KBM-7 (cell line): ENCODE results near the gene SUSD5.
A peak's percentile ranks its signal among the peaks of the same experiment; 100 is the strongest.

Source experiments
- DNase-seq: peaks from one replicate; pipeline ENCODE4 v3.0.0-alpha.2; 2015
- in situ Hi-C: fragments of 300-500 bp; cut with MboI; formaldehyde crosslinking; loops from 2 replicates; pipeline ENCODE4 v1.14.3; 2020; ENCODE audit warnings: low sequenced_read_pairs, low pct_unique_long_range_greater_than_20kb, mixed read lengths

SUSD5 gene

DNA sequence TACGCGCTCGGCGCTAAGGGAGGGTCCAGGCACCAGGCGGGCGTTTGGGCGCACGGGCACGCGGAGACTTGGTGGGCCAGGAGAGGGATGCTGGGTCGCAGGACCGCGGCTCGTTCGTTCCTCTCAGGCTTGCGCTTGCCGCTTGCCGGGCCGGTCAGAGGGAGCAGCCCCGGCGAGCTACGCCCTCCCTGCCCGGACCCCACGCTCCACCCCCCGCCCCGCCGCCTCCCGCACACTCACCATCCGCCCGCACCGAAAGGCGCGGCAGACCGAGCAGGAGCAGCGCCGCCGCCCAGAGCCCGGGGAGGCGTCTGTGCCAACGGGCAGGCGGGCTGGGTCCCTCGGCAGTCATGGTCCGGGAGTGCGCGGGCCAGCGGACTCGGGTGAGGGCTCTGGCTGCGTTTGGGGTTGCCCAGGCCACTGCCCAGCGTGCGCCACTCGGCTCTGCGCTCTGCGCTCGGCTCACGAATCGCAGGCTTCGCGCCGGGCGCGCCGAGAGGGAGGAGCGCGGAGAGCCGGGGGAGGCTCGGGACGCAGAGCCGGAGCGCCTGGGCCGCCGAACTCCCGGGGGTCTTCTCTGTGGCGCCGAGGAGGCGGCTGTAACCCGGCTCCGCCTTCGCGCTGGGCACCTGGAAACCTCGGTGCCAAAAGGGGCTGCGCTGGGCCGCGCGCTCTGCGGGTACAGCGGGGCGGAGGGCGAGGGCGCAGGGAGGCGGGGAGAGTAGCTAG lies at the start of gene SUSD5:
Gene SUSD5 (minus strand): TSS at position 365 of the 729 bp plus-strand sequence. CDS start 13 bp downstream, at position 352.
- peak; percentile 10 for DNase-seq
- in situ Hi-C loops = no loop called here

DNA sequence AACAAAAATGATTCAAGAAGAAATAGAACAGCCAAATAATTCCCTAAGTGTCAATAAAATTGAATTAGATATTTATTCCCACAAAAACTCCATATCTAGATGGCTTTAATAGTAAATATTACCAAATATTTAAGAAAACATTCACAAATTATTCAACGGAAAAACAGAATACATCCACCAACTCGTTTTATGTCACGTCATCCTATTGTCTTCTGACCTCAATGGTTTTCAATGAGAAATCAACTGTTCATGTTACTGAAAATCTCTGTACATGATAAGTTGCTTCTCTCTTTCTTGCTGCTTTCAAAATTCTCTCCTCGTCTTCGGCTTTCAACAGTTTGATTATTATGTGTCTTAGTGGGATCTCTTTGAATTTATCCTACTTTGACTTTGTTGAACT lies 41.5 kb upstream of the SUSD5 start:
- DNase-seq = no peak
- in situ Hi-C loops = no loop called here

DNA sequence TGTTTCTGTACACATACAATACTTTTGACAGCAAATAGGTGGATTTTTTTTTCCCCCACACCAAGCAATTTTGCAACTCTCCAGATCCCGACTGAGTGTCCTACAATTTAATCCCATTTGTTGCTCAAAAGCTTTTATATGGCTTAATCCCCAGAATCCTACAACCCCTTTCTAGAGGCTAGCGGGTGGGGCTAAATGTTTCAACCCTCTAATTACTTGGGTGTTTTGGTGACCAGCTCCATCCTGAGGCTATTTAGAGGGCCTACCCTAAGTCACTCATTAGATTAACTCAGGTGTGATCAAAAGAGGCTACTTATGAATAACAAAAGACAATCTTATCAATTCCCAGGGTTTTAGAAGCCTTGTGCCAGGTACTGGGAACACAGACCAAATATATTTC lies 37.6 kb upstream of the SUSD5 start:
- no peak for DNase-seq
- in situ Hi-C loops = no loop called here

DNA sequence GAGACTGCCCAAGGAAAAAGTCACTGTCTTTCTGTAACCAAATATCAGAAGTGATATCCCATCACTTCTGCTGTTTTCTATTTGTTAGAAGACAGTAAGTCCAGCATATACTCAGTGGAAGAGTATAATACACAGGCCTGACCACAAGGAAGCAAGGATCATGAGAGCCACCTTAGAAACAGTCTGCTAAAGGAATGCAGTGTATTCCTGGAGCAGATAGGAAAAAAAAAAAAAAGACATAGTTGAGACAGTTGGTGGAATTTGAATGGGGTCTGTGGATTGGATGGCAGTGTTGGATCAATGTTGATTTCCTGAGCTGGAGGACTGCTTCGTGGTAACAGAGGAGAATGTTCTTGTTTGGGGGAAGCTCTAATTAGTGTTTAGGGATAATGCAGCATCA lies 32.1 kb upstream of the SUSD5 start:
- in situ Hi-C loops = no loop called here

DNA sequence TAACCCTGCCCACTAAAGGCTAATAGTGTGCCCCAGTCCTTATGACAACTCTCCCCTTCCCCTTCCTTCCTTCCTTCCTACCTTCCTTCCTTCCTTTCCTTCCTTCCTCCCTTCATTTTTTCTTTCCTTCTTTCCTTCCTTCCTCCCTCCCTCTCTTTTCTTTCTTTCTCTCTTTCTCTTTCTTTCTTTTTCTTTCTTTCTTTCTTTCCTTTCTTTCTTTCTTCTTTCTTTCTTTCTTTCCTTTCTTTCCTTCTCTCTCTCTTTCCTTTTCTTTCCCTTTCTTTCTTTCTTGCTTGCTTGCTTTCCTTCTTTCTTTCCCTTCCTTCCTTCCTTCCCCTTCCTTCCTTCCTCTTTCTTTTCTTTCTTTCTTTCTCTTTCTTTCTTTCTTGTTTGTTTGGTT lies 28.2 kb upstream of the SUSD5 start:
- in situ Hi-C loops = no loop called here

More for the DNA sequence above, 32.1 kb upstream of the SUSD5 start:
- DNase-seq = no peak

DNA sequence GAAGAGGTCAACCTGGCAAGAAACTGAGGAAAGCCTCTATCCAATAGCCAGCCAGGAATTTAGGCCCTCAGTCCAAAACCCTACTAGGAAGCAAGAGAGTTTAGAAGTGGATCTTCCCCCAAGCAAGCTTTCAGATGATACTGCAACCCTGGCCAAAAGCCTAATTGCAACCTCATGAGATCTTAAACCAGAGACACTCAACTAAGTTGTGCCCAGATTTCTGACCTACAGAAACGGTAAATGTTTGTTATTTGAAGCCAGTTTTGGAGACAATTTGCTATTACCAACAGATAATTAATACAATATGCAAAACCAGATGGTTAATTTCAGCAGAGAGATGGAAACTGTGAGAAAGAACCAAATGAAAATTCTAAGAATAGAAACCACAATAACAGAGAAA lies 21.7 kb upstream of the SUSD5 start:
- in situ Hi-C loops = no loop called here
- no peak for DNase-seq

More for the DNA sequence above, 28.2 kb upstream of the SUSD5 start:
- DNase-seq = no peak

DNA sequence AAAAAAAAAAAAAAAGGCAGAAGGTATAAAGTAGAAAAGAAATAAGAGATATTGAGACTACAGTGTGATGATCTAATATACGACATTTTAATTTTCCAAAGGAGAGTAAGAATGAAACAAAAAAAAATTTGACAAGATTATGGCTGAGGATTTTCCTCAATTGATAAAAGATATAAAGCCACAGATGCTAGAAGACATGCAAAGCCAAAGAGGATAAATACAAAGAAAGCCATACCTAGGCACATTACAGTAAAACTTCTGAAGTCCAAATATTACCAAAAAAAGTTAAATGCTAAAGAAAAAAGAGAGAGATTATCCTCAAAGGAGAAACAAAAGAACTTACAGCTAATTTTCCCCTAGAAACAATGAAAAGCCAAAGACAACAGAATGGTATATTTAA lies 20.3 kb upstream of the SUSD5 start:
- in situ Hi-C loops = no loop called here
- no peak for DNase-seq

DNA sequence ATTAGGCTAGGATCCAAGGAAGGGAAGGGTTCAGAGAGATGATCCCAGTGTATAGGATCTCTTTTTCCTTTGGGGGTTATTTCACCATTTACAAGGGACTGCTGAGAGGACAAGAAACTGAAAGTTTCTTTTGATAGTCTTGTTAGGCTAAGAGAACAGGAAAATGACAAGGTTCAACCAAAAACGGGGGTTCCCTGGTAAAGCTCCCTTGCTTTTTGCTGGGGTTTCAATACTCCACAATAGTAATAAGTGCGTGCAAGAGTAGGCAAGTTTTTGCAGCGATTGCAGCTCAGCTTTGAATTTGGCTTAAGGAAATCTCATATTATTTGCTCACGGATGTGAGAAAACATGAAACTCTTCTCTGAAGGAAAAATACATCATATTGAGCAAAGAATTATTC lies 18.8 kb upstream of the SUSD5 start:
- in situ Hi-C loops = no loop called here
- DNase-seq = no peak

DNA sequence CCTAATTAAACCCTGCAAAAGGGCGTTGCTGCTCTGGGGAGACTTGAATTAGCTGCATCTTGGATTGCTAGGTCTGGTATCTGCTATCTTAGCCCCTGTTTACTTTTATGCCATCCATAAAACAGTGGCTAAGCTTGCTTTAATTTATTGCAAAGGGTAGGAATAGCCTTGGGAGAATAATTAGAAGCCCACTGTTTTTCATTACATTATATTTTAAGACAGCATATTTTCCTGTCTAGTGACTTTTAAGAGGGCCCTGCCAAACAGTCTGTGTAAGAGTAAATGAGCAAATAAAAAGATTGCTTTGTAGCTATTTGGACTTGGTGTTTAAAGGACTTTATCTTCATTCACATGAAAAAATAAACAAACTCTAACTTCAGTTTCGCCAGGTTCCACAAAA lies 17.4 kb upstream of the SUSD5 start:
- in situ Hi-C loops = no loop called here
- DNase-seq = no peak

DNA sequence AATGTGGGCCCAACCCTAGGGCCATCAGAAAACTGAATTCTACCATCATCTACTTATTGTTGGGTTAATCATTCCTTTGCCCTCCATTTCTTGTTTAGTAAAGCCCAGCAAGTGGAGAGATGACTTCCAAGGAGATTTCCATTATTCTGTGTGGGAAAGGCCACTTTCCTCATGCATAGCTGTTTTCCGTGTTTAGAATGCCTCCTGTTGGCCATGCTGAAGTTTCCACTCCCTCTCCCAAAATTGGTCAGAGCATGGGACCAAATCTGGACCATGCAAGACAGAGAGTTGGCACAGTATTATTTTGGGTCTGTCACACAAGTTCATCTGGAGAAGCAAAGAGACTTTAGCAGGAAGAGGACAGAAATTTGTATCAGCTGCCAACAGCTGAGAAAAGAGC lies 15.3 kb upstream of the SUSD5 start:
- in situ Hi-C loops = no loop called here
- DNase-seq = no peak

DNA sequence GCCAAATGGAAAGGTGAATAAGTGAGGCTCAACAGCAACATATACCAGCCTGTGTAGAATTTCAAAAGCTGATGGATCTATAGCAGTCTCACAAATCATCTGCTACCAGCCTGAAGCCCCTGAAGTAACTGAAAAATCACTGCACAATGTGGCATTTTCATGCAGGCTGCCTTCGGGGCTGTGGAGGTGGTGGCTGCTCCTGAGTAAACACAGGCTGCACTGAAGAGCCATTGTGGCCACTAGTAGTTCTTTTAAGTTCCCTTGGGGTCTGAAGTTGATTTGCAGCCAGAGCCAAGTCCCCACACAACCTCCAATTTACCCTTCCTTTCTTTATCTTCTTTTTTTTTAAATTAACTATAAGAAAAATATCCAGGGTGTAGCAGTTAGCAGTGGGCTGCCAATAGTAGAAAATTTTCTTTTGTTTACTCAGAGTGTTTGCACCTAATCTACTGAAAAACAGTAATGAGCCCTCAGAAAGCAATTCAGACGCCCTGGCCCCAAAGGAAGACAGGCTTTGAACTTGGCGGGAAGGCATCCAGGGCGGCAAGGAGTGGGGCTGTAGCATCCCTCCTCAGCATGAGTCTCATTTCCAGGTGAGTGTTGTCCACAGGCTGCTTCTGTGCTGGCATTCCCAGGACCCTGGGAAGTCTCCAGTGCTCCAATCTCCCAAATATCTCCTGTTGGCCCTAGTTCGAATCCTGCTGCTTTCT lies 13.3 kb upstream of the SUSD5 start:
- in situ Hi-C loops = no loop called here

DNA sequence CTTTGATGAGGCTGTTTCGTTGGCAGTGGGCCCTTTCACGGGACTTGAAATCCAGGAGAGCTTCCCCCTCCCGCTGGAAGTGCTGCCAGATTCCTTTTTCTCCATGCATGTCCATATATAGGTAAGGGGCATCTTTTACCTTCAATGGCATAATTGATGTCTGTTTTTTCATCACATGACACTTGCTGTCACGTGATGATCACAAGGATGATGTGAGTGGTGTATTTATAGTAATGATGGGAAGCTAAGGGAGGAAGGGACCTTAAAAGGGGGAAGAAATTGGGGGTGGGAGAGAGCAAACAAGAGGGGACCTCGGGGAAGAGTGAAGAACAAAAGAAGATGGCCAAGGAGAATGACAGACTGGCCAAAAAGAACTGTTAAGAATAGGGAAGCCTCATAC lies 11.3 kb upstream of the SUSD5 start:
- in situ Hi-C loops = no loop called here
- DNase-seq = no peak

More for the DNA sequence above, 13.3 kb upstream of the SUSD5 start:
- no peak for DNase-seq

DNA sequence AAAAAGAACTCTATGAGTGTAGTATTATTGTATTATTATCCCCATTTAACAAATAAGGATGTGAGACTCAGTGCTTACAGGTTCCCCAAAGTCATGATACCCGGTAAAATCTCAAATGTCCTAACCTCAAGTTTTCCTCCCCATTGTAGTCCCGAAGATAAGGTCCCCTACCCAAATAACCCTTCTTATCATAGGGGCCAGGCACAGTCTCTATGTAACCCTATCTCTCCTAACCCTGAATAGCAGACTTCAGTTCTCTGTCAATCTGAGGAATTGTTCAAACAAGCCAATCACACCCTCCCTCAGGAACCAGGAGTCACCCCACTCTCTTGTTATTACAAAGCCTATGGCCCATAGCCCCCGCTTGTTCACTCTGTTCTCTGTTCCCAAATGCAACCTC lies 10.5 kb upstream of the SUSD5 start:
- in situ Hi-C loops = no loop called here
- DNase-seq = no peak

DNA sequence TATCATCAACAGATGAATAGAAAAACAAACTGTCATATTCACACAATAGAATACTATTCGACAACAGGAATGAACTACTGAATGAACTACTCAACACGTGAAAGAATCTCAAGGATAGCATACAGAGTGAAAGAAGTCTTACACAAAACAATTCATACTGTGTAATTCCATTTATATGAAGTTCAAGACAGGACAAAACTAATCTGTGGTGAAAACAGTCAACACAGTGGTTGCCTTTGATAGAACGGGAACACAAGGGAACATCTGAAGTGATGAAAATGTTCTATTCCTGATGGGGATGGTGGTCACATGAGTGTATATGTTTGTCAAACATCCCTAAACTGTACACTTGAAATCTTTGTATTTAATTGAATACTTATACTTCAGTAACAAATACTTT lies 2.6 kb upstream of the SUSD5 start:
- in situ Hi-C loops = no loop called here

DNA sequence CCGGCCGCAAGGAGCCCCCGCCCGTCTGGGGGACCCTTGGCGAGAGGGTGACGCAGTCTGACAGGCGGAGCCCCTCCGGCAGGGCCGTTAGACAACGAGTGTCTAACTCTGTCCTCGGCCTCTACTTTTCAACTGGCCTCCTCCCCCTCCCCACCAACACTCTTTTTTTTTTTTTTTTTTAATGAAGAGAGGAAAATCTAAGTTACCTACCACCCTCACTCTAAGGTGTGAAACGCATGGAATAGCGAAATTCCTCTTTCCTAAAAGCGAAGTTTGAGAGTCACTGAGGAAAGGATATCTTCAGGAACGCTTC lies 521 bp upstream of the SUSD5 start:
- DNase-seq = no peak
- in situ Hi-C loops = no loop called here

More for the DNA sequence above, 2.6 kb upstream of the SUSD5 start:
- no peak for DNase-seq

DNA sequence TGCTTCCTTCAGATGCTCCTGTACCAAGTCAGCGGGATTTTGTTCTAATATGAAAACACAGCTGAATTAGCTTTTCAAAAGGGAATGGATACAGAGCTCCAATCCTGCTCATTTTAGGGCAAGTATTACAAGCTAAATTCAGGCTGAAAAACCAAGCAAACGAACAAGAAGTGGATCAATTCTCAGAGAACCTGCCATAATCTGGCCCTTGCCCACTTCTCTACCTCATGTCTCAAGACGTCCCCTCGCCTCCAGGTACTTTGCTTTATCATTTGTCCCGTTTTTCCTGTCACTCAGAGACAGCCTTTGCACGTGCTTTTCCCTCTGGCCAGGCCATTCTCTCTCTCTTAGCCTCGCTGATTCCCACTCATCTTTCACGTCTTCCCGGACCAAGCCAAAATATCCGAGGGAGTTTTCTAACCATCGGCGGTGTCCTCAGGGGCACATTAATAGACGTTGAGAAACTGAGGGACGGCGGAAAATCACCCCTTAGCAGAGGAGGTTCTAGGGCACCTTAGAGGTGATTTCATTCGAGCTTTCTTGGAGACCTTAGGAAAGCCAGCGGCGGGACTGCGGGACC lies 654 bp downstream of the SUSD5 start:
- DNase-seq = no peak
- in situ Hi-C loops = no loop called here

DNA sequence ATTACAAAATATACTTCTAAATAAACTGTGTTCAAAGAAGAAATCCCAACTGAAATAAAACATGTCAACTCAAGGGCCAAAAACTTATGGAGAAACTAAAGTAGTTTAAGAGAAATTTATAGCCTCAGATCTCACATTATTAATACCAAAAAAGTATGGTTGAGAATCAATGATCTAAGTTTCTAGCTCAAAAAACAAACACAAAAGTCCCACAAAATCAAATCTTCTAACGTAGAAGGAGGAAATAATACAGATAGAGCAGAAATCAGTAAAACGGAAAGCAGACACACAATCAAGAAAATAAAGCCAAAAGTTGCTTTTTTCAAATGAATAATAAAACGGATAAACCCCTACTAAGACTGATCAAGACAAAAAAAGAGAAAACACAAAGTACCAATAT lies 2.9 kb downstream of the SUSD5 start:
- DNase-seq = no peak
- in situ Hi-C loops = no loop called here

DNA sequence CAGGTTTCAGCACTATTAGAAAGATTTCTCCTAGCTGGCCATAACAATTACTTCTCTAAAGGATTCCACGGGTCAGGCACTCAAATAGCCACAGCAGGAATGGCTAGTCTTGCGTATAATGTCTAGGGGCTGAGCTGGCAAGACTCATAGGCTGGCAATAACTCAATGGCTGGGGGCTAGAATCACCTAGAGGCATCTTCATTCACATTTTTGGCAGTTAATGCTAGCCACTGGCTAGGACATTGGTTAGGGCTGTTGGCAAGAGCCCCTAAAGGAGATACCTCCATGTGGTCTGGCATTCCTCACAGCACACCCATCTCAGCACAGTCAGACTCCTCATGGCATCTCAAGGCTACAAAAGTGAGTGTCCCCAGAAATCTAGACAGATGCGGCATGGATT lies 6.2 kb downstream of the SUSD5 start:
- no peak for DNase-seq
- in situ Hi-C loops = no loop called here

DNA sequence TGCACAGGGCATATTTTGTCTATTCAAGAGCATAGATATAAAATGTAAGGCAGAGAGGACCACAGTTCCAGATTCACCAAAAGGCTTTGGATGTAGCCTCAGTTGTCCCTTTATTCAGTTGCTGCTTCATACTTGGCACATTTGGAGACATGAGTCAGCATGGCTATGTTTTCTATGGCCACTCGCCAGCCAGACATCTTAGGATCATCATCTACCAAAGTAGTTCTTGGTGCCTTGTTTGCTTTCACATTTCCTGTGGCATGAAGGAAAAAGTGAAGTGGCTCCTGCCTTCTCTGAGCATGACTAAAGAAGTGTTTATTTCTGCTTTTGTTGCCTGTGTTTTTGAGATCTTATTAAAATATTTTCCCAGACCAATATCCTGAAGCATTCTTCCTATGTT lies 7.2 kb downstream of the SUSD5 start:
- DNase-seq = no peak

DNA sequence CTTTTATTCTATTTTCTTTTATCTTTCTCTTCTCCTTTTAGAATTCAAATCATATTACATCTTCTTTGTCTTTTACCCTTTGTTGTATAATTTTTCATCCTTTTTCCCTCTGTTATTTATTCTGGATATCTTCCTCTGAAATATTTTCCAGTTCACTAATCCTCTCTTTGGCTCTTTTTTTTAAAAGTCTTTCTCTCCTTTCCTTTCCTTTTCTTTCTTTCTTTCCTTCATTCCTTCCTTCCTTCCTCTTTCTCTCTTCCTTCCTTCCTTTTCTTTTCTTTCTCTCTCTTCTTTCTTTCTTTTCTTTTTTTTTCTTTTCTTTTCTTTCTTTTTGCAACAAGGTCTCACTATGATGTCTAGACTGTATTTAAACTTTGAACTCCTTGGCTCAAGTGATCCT lies 9.3 kb downstream of the SUSD5 start:
- DNase-seq = no peak
- in situ Hi-C loops = no loop called here

More for the DNA sequence above, 7.2 kb downstream of the SUSD5 start:
- in situ Hi-C loops = no loop called here
